ENCODE data around the gene NEK4. TPM values are rescaled to one million over a fixed set of nuclear protein-coding genes. Genes with fewer than 3 reads are reported as not detected.
"Not testable (repeated sequence)": the region's sequence is repeated elsewhere in the genome, so short reads cannot be mapped to it uniquely, and the experiment has no call there.

Gene NEK4
- polyA plus RNA-seq, 1 donor from 2014 or later: 11.3 TPM

GRCh38 chr3:52777127-52777958, 6.6 kb upstream of the NEK4 start, which contains the start of gene ITIH1:
TSS of gene ITIH1 (plus strand) at chr3:52777599. CDS start at chr3:52777616, 17 bp downstream.
- Mint-ChIP-seq H3K27ac (peak within 1 kb of the TSS in 2 of 3 donors; percentile 52 to 71), H3K27me3 (no peaks in the 10 kb centered on the region), H3K4me3 (peak within 1 kb of the TSS in 3 of 4 donors; percentile 33 to 72 (median 49)), H3K36me3 (no peaks in the 10 kb centered on the region), H3K9me3 (no peaks in the 10 kb centered on the region), H3K4me1 (peaks cover 8 to 12% (median 10%) of the 10 kb centered on the region in 3 donors)

- not testable (repeated sequence) for H3K36me3 Mint-ChIP-seq, H3K9me3 Mint-ChIP-seq, H3K27me3 Mint-ChIP-seq, H3K27ac Mint-ChIP-seq
- Mint-ChIP-seq H3K4me3 (peak overlapping the region in 1 of 4 donors; percentile 33), H3K4me1 (peaks cover 8 to 12% (median 10%) of the 10 kb centered on the region in 3 donors)
Observed at GRCh38 chr3:52776486-52776885, 5.7 kb upstream of the NEK4 start.

GRCh38 chr3:52775877-52776276, 5.1 kb upstream of the NEK4 start:
- Mint-ChIP-seq H3K9me3 (no peaks in the 10 kb centered on the region), H3K27me3 (no peaks in the 10 kb centered on the region), H3K4me3 (peak overlapping the region in 1 of 4 donors; percentile 33), H3K36me3 (no peaks in the 10 kb centered on the region), H3K27ac (peak overlapping the region in 1 of 3 donors; percentile 15), H3K4me1 (peaks cover 13 to 16% (median 13%) of the 10 kb centered on the region in 3 donors)

- peak overlapping the region in 2 of 4 donors; percentile 33 to 73 for H3K4me3 Mint-ChIP-seq
- no peaks in the 10 kb centered on the region for H3K9me3 Mint-ChIP-seq
- peak overlapping the region in 1 of 3 donors; percentile 15 for H3K27ac Mint-ChIP-seq
- no peaks in the 10 kb centered on the region for H3K27me3 Mint-ChIP-seq
- H3K36me3 Mint-ChIP-seq: no peaks in the 10 kb centered on the region
- H3K4me1 Mint-ChIP-seq: peaks cover 14 to 17% (median 14%) of the 10 kb centered on the region in 3 donors
Observed at GRCh38 chr3:52774901-52775864, 4.4 kb upstream of the NEK4 start.

- H3K4me3 Mint-ChIP-seq: peak overlapping the region in 1 of 4 donors; percentile 11
- peak overlapping the region in 1 of 3 donors; percentile 30 for H3K27ac Mint-ChIP-seq
- H3K4me1 Mint-ChIP-seq: peaks cover 17 to 19% (median 18%) of the 10 kb centered on the region in 3 donors
- H3K27me3 Mint-ChIP-seq: no peaks in the 10 kb centered on the region
- no peaks in the 10 kb centered on the region for H3K9me3 Mint-ChIP-seq
- H3K36me3 Mint-ChIP-seq: peaks cover 2% of the 10 kb centered on the region
Observed at GRCh38 chr3:52774066-52774713, 3.5 kb upstream of the NEK4 start.

GRCh38 chr3:52773361-52774065, 2.8 kb upstream of the NEK4 start:
- Mint-ChIP-seq H3K4me1 (peaks cover 16 to 18% (median 16%) of the 10 kb centered on the region in 3 donors), H3K9me3 (no peaks in the 10 kb centered on the region), H3K27me3 (no peaks in the 10 kb centered on the region), H3K4me3 (peak overlapping the region in 2 of 4 donors; percentile 11 to 13), H3K27ac (no peak overlapping the region), H3K36me3 (peaks cover 3% of the 10 kb centered on the region)

GRCh38 chr3:52771702-52772101, 962 bp upstream of the NEK4 start:
- H3K27ac Mint-ChIP-seq: peak overlapping the region in 2 of 3 donors; percentile 27 to 82
- H3K9me3 Mint-ChIP-seq: no peaks in the 10 kb centered on the region
- H3K4me3 Mint-ChIP-seq: peak overlapping the region; percentile 87 to 94 (median 92)
- H3K27me3 Mint-ChIP-seq: no peaks in the 10 kb centered on the region
- H3K36me3 Mint-ChIP-seq: peaks cover 3% of the 10 kb centered on the region
- H3K4me1 Mint-ChIP-seq: peaks cover 16 to 18% (median 16%) of the 10 kb centered on the region in 3 donors

GRCh38 chr3:52771334-52771681, 568 bp upstream of the NEK4 start:
- Mint-ChIP-seq H3K27ac (peak overlapping the region; percentile 82 to 97 (median 84)), H3K27me3 (no peaks in the 10 kb centered on the region), H3K4me3 (peak overlapping the region; percentile 92 to 100 (median 94)), H3K4me1 (peaks cover 16 to 18% (median 16%) of the 10 kb centered on the region in 3 donors), H3K36me3 (peaks cover 3% of the 10 kb centered on the region), H3K9me3 (no peaks in the 10 kb centered on the region)

GRCh38 chr3:52769786-52770455, 819 bp downstream of the NEK4 start:
- Mint-ChIP-seq H3K4me1 (peaks cover 16 to 18% (median 16%) of the 10 kb centered on the region in 3 donors), H3K4me3 (peak overlapping the region; percentile 92 to 100 (median 94)), H3K9me3 (no peaks in the 10 kb centered on the region), H3K36me3 (peaks cover 3% of the 10 kb centered on the region), H3K27ac (peak overlapping the region in 2 of 3 donors; percentile 85), H3K27me3 (no peaks in the 10 kb centered on the region)

- no peaks in the 10 kb centered on the region for H3K27me3 Mint-ChIP-seq
- no peaks in the 10 kb centered on the region for H3K4me1 Mint-ChIP-seq
- H3K36me3 Mint-ChIP-seq: peaks cover 15% of the 10 kb centered on the region
- H3K9me3 Mint-ChIP-seq: no peaks in the 10 kb centered on the region
- H3K27ac Mint-ChIP-seq: no peak overlapping the region
- H3K4me3 Mint-ChIP-seq: no peak overlapping the region
Observed at GRCh38 chr3:52763466-52763865, 7.3 kb downstream of the NEK4 start.

GRCh38 chr3:52756141-52756540, 14.6 kb downstream of the NEK4 start:
- Mint-ChIP-seq H3K9me3 (no peaks in the 10 kb centered on the region), H3K36me3 (peaks cover 3% of the 10 kb centered on the region), H3K27ac (no peak overlapping the region), H3K4me1 (peaks cover 0 to 1% (median 0%) of the 10 kb centered on the region in 3 donors), H3K4me3 (no peak overlapping the region), H3K27me3 (no peaks in the 10 kb centered on the region)

- Mint-ChIP-seq H3K36me3 (peaks cover 3% of the 10 kb centered on the region), H3K4me3 (no peak overlapping the region), H3K4me1 (peaks cover 0 to 1% (median 0%) of the 10 kb centered on the region in 3 donors), H3K9me3 (no peaks in the 10 kb centered on the region), H3K27me3 (no peaks in the 10 kb centered on the region), H3K27ac (no peak overlapping the region)
Observed at GRCh38 chr3:52754373-52754772, 16.4 kb downstream of the NEK4 start.

- Mint-ChIP-seq H3K9me3 (no peaks in the 10 kb centered on the region), H3K27ac (peak overlapping the region in 1 of 3 donors; percentile 46), H3K4me3 (no peak overlapping the region), H3K4me1 (peaks cover 0 to 3% (median 0%) of the 10 kb centered on the region in 3 donors), H3K27me3 (no peaks in the 10 kb centered on the region), H3K36me3 (no peaks in the 10 kb centered on the region)
Observed at GRCh38 chr3:52752045-52752660, 18.6 kb downstream of the NEK4 start.

Data from IgD-negative memory B cell (primary cell).